Keratinocyte (primary cell): ENCODE data around the gene CRYL1. TPM values are rescaled to one million over a fixed set of nuclear protein-coding genes. Genes with fewer than 3 reads are reported as not detected.

ENCODE experiments used
- DNase-seq: peaks from one replicate; pipeline ENCODE4 v3.0.0-alpha.2; 2011; ENCODE audit warnings: low read depth, missing footprints, low spot score
- FAIRE-seq: peaks from 2 replicates; lab custom pipeline; 2011; peaks lifted over from hg19 to GRCh38; lab: Jason Lieb, UNC
- H2AFZ ChIP-seq: 2 replicates; pipeline ENCODE4 v1.6.0; 2012; ENCODE audit warnings: low read length, control low read depth, inconsistent platforms; ENCODE audit not compliant: control insufficient read depth
- H3K27ac ChIP-seq: 2 replicates; pipeline ENCODE4 v1.5.1; 2011; ENCODE audit warnings: low read length; ENCODE audit not compliant: control insufficient read depth, insufficient read depth
- H3K27me3 ChIP-seq: 3 replicates; pipeline ENCODE4 v1.6.0; 2011; ENCODE audit warnings: low read length; ENCODE audit not compliant: control insufficient read depth, insufficient read depth; ENCODE audit errors: extremely low read depth
- H3K36me3 ChIP-seq, 2 experiments: 2 replicates in 1 of 2; 3 replicates in 1 of 2; pipeline ENCODE4 v1.5.1; 2011; ENCODE audit warnings: low read length in 2 of 2, mild to moderate bottlenecking in 1 of 2; ENCODE audit not compliant: control insufficient read depth in 2 of 2, insufficient read depth in 2 of 2; ENCODE audit errors: extremely low read depth in 1 of 2
- H3K4me1 ChIP-seq: 3 replicates; pipeline ENCODE4 v1.5.1; 2011; ENCODE audit warnings: low read length; ENCODE audit not compliant: control insufficient read depth, insufficient read depth; ENCODE audit errors: extremely low read depth
- H3K4me2 ChIP-seq: 3 replicates; pipeline ENCODE4 v1.6.0; 2011; ENCODE audit warnings: low read depth, low read length; ENCODE audit not compliant: control insufficient read depth, insufficient read depth; ENCODE audit errors: extremely low read depth
- H3K4me3 ChIP-seq, 3 experiments: fragments of 200-600 bp in 1 of 3; sonication (generic) in 1 of 3; 2 replicates in 2 of 3; 3 replicates in 1 of 3; pipeline ENCODE4 v1.5.1; 2011 to 2016; ENCODE audit warnings: low read length in 3 of 3, mild to moderate bottlenecking in 3 of 3, control low read depth in 2 of 3, inconsistent platforms in 1 of 3, low read depth in 1 of 3, mixed read lengths in 1 of 3, mixed run types in 1 of 3, moderate library complexity in 1 of 3; ENCODE audit not compliant: control insufficient read depth in 2 of 3, insufficient read depth in 2 of 3; ENCODE audit errors: extremely low read depth in 1 of 3
- H3K79me2 ChIP-seq: 2 replicates; pipeline ENCODE4 v1.6.0; 2012; ENCODE audit warnings: low read length; ENCODE audit not compliant: control insufficient read depth, insufficient read depth
- H3K9ac ChIP-seq: 3 replicates; pipeline ENCODE4 v1.6.0; 2011; ENCODE audit warnings: low read length; ENCODE audit not compliant: control insufficient read depth, insufficient read depth; ENCODE audit errors: extremely low read depth
- H3K9me1 ChIP-seq: 3 replicates; pipeline ENCODE4 v1.6.0; 2011; ENCODE audit warnings: low read length; ENCODE audit not compliant: control insufficient read depth, insufficient read depth; ENCODE audit errors: extremely low read depth
- H3K9me3 ChIP-seq: 2 replicates; pipeline ENCODE4 v1.5.1; 2012; ENCODE audit warnings: low read depth, low read length; ENCODE audit not compliant: control insufficient read depth
- H4K20me1 ChIP-seq: 3 replicates; pipeline ENCODE4 v1.6.0; 2011; ENCODE audit warnings: low read length; ENCODE audit not compliant: control insufficient read depth, insufficient read depth; ENCODE audit errors: extremely low read depth
- EZH2 ChIP-seq: IDR thresholded peaks from one replicate; pipeline ENCODE4 v1.6.1; 2012; ENCODE audit warnings: inconsistent platforms, mild to moderate bottlenecking, low read length, moderate library complexity
- dilution Hi-C: fragments of 300-500 bp; cut with MboI; formaldehyde crosslinking; loops from one replicate; pipeline ENCODE4 v1.7.0; 2020; ENCODE audit warnings: low sequenced_read_pairs; ENCODE audit not compliant: extremely low pct_ligation_motif_present
- polyA plus RNA-seq, 5 experiments: library from polyadenylated mRNA; depleted of rRNA in 3 of 5; stranded (reverse) in 3 of 5; stranded (forward) in 1 of 5; unstranded in 1 of 5; fragments of >200 nt; gene quantifications; 1 replicate in 1 of 5; 2 replicates in 3 of 5; 3 replicates in 1 of 5; pipeline versions ENCODE4 v1.2.1 to v1.2.3, GENCODE V29; 2011 to 2012; ENCODE audit warnings: missing spikeins in 2 of 5, low read depth in 1 of 5, low replicate concordance in 1 of 5
- TF ChIP-seq, protein P1 (sequence below), 3 experiments: IDR thresholded peaks in 1 of 3; conservative IDR thresholded peaks in 1 of 3; optimal IDR thresholded peaks in 1 of 3; 2 replicates in 2 of 3; 3 replicates in 1 of 3; pipeline versions ENCODE3 to v1.5.1; 2011; ENCODE audit warnings: low read length in 3 of 3, mild to moderate bottlenecking in 3 of 3, moderate library complexity in 2 of 3, control low read depth in 1 of 3, inconsistent platforms in 1 of 3; ENCODE audit not compliant: insufficient read depth in 2 of 3; ENCODE audit errors: extremely low read depth in 1 of 3

The CRYL1 gene
- polyA plus RNA-seq, 1 donor (not counting 4 experiments of a cell fraction or from before 2014, with no cell fraction given), result 27.2 TPM

- Histone ChIP-seq H3K4me1 (peaks cover 35% of the 10 kb centered on the region), H3K4me2 (no peak overlapping the region), H3K9ac (no peak overlapping the region), H3K9me1 (no peaks in the 10 kb centered on the region), H3K79me2 (no peaks in the 10 kb centered on the region), H3K9me3 (no peaks in the 10 kb centered on the region), H4K20me1 (no peaks in the 10 kb centered on the region), H3K27me3 (no peaks in the 10 kb centered on the region), H2AFZ (no peak overlapping the region), H3K27ac (no peak overlapping the region), H3K4me3 (no peak overlapping the region), H3K36me3 (no peaks in the 10 kb centered on the region)
- DNase-seq (no peak), FAIRE-seq (no peak)
- dilution Hi-C loops, result loop anchor here (25.0 kb wide), 1 partner anchor 213 kb away; the partner anchor contains the start of gene GJB2
- TF ChIP-seq EZH2, result no peak
- TF ChIP-seq, protein P1, sequence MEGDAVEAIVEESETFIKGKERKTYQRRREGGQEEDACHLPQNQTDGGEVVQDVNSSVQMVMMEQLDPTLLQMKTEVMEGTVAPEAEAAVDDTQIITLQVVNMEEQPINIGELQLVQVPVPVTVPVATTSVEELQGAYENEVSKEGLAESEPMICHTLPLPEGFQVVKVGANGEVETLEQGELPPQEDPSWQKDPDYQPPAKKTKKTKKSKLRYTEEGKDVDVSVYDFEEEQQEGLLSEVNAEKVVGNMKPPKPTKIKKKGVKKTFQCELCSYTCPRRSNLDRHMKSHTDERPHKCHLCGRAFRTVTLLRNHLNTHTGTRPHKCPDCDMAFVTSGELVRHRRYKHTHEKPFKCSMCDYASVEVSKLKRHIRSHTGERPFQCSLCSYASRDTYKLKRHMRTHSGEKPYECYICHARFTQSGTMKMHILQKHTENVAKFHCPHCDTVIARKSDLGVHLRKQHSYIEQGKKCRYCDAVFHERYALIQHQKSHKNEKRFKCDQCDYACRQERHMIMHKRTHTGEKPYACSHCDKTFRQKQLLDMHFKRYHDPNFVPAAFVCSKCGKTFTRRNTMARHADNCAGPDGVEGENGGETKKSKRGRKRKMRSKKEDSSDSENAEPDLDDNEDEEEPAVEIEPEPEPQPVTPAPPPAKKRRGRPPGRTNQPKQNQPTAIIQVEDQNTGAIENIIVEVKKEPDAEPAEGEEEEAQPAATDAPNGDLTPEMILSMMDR (optimal IDR thresholded peaks at IDR 0.05 in 1 of 3, IDR thresholded peaks at IDR 0.05 in 1 of 3, conservative IDR thresholded peaks at IDR 0.05 in 1 of 3; ENCODE audit: extremely low read depth in 1 of 3, insufficient read depth in 2 of 3, low read length in 3 of 3), result no peak
Measured at GRCh38 chr13:20399961-20400360, 125.7 kb downstream of the CRYL1 start.

- FAIRE-seq (no peak), DNase-seq (no peak)
- no peak overlapping the region for H3K27ac ChIP-seq
- no peaks in the 10 kb centered on the region for H3K27me3 ChIP-seq
- H3K9me3 ChIP-seq, result no peaks in the 10 kb centered on the region
- H3K9ac ChIP-seq, result no peak overlapping the region
- TF ChIP-seq, protein P1 (optimal IDR thresholded peaks at IDR 0.05 in 1 of 3, IDR thresholded peaks at IDR 0.05 in 1 of 3, conservative IDR thresholded peaks at IDR 0.05 in 1 of 3; ENCODE audit: extremely low read depth in 1 of 3, insufficient read depth in 2 of 3, low read length in 3 of 3), result no peak
- H3K4me1 ChIP-seq, result peaks cover 35% of the 10 kb centered on the region
- no peaks in the 10 kb centered on the region for H4K20me1 ChIP-seq
- H3K79me2 ChIP-seq, result no peaks in the 10 kb centered on the region
- no peaks in the 10 kb centered on the region for H3K36me3 ChIP-seq
- no peak overlapping the region for H2AFZ ChIP-seq
- dilution Hi-C loops, result loop anchor here (25.0 kb wide), 1 partner anchor 212 kb away; the partner anchor contains the start of gene GJB2
- H3K4me2 ChIP-seq, result no peak overlapping the region
- no peaks in the 10 kb centered on the region for H3K9me1 ChIP-seq
- H3K4me3 ChIP-seq, result no peak overlapping the region
Measured at GRCh38 chr13:20399515-20399914, 126.1 kb downstream of the CRYL1 start.
